Stimulated activated memory B cell treated with anti-CD40 and anti-IgM and Interleukin-4, amounts not matched to agents 10 μg/mL and 1 μg/mL and 100 μg/mL, for 72 hours (primary cell): ENCODE results near the gene SPTBN5.

ENCODE experiments used
- ATAC-seq: fragments of 150-1000 bp; cut with Tn5 transposase; 2 replicates; pipeline ENCODE4 v1.10.0; 2021
- H3K27ac Mint-ChIP-seq: one replicate; pipeline ENCODE4 v1.8.0; 2022; ENCODE audit warnings: mild to moderate bottlenecking, mixed read lengths
- H3K27me3 Mint-ChIP-seq: one replicate; pipeline ENCODE4 v1.8.0; 2022; ENCODE audit warnings: mixed read lengths
- H3K36me3 Mint-ChIP-seq: one replicate; pipeline ENCODE4 v1.8.0; 2022; ENCODE audit warnings: mixed read lengths
- H3K4me1 Mint-ChIP-seq: one replicate; pipeline ENCODE4 v1.8.0; 2022; ENCODE audit warnings: mixed read lengths
- H3K4me3 Mint-ChIP-seq: one replicate; pipeline ENCODE4 v1.8.0; 2022; ENCODE audit warnings: mild to moderate bottlenecking, moderate library complexity, mixed read lengths
- H3K9me3 Mint-ChIP-seq: one replicate; pipeline ENCODE4 v1.8.0; 2022; ENCODE audit warnings: mixed read lengths

The SPTBN5 gene

DNA sequence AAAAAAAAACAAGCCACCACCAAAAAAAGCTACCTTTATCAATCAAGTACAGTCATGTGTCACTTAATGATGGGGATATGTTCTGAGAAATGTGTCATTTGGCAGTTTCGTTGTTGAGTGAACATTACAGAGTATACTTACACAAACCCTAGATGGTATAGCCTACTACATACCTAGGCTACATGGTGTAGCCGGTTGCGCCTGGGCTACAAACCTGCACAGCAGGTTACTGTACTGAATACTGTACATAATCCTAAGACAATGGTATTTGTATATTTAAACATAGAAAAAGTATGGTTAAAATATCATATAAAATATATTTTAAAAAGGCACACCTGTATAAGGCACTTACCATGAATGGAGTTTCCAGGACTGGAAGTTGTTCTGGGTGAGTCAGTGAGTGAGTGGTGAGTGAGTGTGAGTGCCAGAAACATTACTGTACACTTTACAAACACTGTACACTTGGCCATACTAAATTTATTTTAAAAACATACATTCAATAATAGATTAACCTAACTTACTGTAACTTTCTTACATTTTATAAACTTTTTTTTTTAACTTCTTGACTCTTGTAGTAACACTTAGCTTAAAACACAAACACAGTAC lies 91.9 kb downstream of the SPTBN5 start:
- H3K4me3 Mint-ChIP-seq = no peak overlapping the region
- H3K27me3 Mint-ChIP-seq = no peaks in the 10 kb centered on the region
- H3K36me3 Mint-ChIP-seq = peaks cover 35% of the 10 kb centered on the region
- no peak for ATAC-seq
- no peak overlapping the region for H3K27ac Mint-ChIP-seq
- no peaks in the 10 kb centered on the region for H3K9me3 Mint-ChIP-seq
- peaks cover 39% of the 10 kb centered on the region for H3K4me1 Mint-ChIP-seq

DNA sequence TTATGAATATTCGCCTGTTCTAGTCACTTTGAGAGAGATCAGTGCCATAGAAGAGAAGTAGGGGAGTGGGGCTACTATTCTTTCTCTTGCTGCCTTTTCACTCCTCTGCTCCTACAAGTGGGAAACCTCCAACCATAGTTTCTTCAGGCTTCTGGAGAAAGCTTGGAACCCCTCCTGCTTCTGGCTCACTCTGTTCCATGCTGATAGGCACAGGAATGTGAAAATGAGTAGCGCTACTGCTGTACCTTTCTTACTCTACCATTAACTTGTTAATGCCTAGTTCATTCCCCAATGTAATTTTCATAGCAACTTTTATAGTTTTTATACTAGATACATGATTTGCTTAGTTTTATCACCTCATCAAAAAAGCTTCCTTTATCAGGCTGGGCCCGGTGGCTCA lies 92.7 kb downstream of the SPTBN5 start:
- ATAC-seq = no peak
- Mint-ChIP-seq H3K4me1 (peaks cover 45% of the 10 kb centered on the region), H3K9me3 (no peaks in the 10 kb centered on the region), H3K27ac (no peak overlapping the region), H3K36me3 (peaks cover 32% of the 10 kb centered on the region), H3K27me3 (no peaks in the 10 kb centered on the region), H3K4me3 (no peak overlapping the region)

DNA sequence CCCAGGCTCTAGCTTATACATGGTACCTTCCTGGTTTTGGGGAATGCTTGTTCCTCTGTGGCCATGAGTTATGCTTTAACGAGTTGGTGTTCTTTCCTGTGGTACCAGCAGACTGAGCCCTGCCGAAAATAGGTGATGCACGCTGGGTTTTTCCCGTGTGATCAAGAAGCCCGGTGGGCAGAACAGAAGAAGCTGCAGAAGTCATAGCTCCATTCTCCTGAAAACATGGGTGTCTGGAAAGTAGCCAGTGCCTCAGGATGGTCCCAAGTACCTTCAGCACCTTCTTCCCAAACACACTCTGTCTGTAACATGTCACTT lies 94.4 kb downstream of the SPTBN5 start:
- Mint-ChIP-seq H3K4me3 (peak overlapping the region; percentile 18), H3K9me3 (no peaks in the 10 kb centered on the region), H3K4me1 (peaks cover 59% of the 10 kb centered on the region), H3K27me3 (no peaks in the 10 kb centered on the region), H3K27ac (peak overlapping the region; percentile 84), H3K36me3 (peaks cover 30% of the 10 kb centered on the region)
- ATAC-seq = no peak

DNA sequence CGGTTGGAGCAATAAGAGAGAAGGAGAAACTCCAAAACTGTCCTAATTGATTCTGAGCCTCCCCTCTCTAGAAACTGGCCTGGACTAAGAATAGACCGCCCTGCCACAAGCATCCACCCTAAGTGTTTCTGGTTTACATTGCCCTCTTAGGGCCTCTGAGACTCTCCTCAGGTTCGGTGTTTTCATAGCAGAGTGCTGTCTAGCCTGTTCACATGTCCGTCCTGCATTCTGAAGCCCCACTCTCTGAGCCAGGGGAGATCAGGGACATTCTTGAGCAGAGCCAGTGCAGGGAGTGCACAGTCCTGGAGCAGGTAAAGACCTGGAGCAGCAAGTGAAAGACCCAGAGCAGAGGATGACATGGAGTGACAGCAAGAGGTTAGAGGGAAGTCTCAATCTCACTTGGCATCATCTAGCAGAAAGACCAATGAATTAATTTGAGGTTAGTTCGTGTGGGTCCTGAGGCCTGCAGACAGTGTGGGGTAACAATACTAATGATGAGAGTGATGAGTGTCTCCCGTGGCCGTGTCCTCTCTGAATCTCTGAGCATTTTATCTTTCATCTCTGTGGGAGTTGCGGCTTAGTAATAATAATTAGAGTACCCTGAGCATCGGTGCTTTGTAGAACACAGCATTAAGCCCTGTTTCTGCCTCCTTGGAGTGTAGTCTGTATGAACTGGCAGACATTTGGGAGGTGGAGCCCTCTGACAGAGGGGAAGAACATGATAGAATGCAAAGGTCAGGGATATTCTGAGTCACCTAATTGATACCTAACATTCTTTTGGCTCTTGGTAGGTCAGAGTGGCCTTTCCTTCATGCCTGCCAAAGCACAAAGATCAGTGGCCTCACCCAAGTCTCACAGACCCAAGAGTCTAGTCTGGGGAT lies 95.0 kb downstream of the SPTBN5 start:
- no peaks in the 10 kb centered on the region for H3K9me3 Mint-ChIP-seq
- peak overlapping the region; percentile 84 for H3K27ac Mint-ChIP-seq
- H3K27me3 Mint-ChIP-seq = no peaks in the 10 kb centered on the region
- ATAC-seq = peak; percentile 90
- H3K36me3 Mint-ChIP-seq = peaks cover 27% of the 10 kb centered on the region
- H3K4me3 Mint-ChIP-seq = no peak overlapping the region
- H3K4me1 Mint-ChIP-seq = peaks cover 58% of the 10 kb centered on the region
